Ishikawa (cell line): Measurements from ENCODE around the gene CRYGD.

Experiments
- CEBPB ChIP-seq: IDR thresholded peaks from 2 replicates; pipeline ENCODE4 v1.6.1; 2012
- CREB1 ChIP-seq: IDR thresholded peaks from 2 replicates; pipeline ENCODE4 v1.6.1; 2012; ENCODE audit warnings: low read depth
- EGR1 ChIP-seq: IDR thresholded peaks from 2 replicates; pipeline ENCODE4 v1.6.1; 2012
- EP300 ChIP-seq: IDR thresholded peaks from 2 replicates; pipeline ENCODE4 v1.6.1; 2012; ENCODE audit warnings: borderline replicate concordance
- FOXM1 ChIP-seq: IDR thresholded peaks from 2 replicates; pipeline ENCODE4 v1.6.1; 2012; ENCODE audit warnings: low read depth, borderline replicate concordance
- NFIC ChIP-seq: IDR thresholded peaks from 2 replicates; pipeline ENCODE4 v1.6.1; 2012
- RAD21 ChIP-seq: IDR thresholded peaks from 2 replicates; pipeline ENCODE4 v1.6.1; 2012; ENCODE audit warnings: low read depth
- TAF1 ChIP-seq: IDR thresholded peaks from 2 replicates; pipeline ENCODE4 v1.6.1; 2012; ENCODE audit warnings: low read depth, mild to moderate bottlenecking
- TCF12 ChIP-seq: IDR thresholded peaks from 2 replicates; pipeline ENCODE4 v1.6.1; 2012; ENCODE audit warnings: low read depth
- TEAD4 ChIP-seq: IDR thresholded peaks from 2 replicates; pipeline ENCODE4 v1.6.1; 2012
- YY1 ChIP-seq: IDR thresholded peaks from 2 replicates; pipeline ENCODE4 v1.6.1; 2012; ENCODE audit warnings: low read depth
- ZBTB7A ChIP-seq: IDR thresholded peaks from 2 replicates; pipeline ENCODE4 v1.6.1; 2012; ENCODE audit warnings: low read depth
- TF ChIP-seq, protein P1 (sequence below): IDR thresholded peaks from 2 replicates; pipeline ENCODE4 v1.6.1; 2012; ENCODE audit warnings: low read depth, mild to moderate bottlenecking
- TF ChIP-seq, protein P2 (sequence below): IDR thresholded peaks from 2 replicates; pipeline ENCODE4 v1.6.1; 2012
- TF ChIP-seq, protein P3 (sequence below): IDR thresholded peaks from 2 replicates; pipeline ENCODE4 v1.6.1; 2012

CRYGD gene

DNA sequence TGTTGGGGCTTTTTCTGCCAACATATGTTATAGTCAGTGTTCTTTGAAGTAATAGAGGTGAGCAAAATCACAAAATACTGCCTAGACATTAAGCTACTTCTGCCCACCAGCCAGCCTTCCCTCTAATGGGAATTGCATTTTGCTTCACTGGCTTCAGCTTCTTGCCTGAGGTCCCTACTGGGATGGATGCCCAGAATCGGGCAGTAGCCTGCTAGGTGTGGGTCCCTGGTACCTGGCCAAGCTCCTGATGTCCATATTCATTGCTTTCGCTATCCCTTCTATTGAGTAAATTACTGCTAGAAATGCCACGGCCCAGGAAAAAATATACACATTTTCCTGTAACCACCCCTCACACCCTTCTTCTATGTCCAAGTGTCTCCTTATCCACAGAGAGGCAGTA, 27.0 kb downstream of the CRYGD start:
- TF ChIP-seq EP300 = no peak
- TF ChIP-seq RAD21 = no peak
- TF ChIP-seq ZBTB7A = no peak

DNA sequence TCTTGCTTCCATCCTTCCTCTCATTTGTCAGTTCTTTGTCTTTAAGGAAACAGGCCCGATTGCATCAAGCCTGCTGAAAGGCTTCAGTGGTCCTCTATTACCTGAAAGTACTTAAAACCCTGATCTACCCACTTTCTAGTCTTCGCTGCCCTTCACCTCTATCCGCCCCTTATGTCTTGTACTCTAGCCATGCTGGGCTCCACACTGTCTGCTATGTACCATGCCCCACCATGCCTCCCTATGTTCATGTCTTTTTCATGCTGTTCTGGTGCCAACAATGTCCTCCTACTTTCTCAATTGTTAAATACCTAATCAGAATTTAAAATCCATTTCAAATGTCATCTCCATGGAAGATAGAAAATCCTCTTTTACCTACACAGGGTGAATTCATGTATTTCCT, 28.2 kb downstream of the CRYGD start:
- no peak for TF ChIP-seq FOXM1
- TF ChIP-seq TCF12 = no peak
- TF ChIP-seq, protein P1, sequence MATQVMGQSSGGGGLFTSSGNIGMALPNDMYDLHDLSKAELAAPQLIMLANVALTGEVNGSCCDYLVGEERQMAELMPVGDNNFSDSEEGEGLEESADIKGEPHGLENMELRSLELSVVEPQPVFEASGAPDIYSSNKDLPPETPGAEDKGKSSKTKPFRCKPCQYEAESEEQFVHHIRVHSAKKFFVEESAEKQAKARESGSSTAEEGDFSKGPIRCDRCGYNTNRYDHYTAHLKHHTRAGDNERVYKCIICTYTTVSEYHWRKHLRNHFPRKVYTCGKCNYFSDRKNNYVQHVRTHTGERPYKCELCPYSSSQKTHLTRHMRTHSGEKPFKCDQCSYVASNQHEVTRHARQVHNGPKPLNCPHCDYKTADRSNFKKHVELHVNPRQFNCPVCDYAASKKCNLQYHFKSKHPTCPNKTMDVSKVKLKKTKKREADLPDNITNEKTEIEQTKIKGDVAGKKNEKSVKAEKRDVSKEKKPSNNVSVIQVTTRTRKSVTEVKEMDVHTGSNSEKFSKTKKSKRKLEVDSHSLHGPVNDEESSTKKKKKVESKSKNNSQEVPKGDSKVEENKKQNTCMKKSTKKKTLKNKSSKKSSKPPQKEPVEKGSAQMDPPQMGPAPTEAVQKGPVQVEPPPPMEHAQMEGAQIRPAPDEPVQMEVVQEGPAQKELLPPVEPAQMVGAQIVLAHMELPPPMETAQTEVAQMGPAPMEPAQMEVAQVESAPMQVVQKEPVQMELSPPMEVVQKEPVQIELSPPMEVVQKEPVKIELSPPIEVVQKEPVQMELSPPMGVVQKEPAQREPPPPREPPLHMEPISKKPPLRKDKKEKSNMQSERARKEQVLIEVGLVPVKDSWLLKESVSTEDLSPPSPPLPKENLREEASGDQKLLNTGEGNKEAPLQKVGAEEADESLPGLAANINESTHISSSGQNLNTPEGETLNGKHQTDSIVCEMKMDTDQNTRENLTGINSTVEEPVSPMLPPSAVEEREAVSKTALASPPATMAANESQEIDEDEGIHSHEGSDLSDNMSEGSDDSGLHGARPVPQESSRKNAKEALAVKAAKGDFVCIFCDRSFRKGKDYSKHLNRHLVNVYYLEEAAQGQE = no peak
- TF ChIP-seq, protein P2, sequence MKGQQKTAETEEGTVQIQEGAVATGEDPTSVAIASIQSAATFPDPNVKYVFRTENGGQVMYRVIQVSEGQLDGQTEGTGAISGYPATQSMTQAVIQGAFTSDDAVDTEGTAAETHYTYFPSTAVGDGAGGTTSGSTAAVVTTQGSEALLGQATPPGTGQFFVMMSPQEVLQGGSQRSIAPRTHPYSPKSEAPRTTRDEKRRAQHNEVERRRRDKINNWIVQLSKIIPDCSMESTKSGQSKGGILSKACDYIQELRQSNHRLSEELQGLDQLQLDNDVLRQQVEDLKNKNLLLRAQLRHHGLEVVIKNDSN = no peak
- no peak for TF ChIP-seq EP300
- TF ChIP-seq ZBTB7A = no peak
- no peak for TF ChIP-seq CREB1
- TF ChIP-seq YY1 = no peak
- no peak for TF ChIP-seq RAD21
- TF ChIP-seq TAF1 = no peak
- TF ChIP-seq, protein P3, sequence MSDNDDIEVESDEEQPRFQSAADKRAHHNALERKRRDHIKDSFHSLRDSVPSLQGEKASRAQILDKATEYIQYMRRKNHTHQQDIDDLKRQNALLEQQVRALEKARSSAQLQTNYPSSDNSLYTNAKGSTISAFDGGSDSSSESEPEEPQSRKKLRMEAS = no peak
- TF ChIP-seq TEAD4 = no peak
- TF ChIP-seq EGR1 = no peak
- TF ChIP-seq NFIC = no peak
- TF ChIP-seq CEBPB = no peak

DNA sequence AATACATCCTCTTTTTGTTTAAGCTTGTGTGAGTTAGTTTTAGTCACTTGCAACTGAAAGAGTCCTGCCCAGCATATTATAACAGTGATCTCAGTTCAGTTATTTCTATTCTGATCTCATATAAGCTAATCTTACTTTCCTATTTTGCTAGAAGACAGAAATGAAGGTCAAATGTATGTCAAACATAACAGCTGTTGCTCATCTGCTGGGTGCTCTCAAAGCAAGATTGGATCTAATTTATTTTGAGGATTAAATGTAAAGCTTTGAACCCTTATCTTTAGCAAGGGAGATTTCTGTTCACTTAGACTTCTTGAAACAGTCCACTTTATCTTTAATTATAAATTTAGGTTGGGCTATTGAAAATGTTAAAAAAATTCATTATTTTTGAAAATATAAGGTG, 31.2 kb downstream of the CRYGD start:
- TF ChIP-seq CREB1 (no peak), CEBPB (no peak), ZBTB7A (no peak), NFIC (no peak), TEAD4 (no peak), RAD21 (no peak), TCF12 (no peak), FOXM1 (no peak), YY1 (no peak), EGR1 (no peak), TAF1 (no peak), EP300 (no peak)
- TF ChIP-seq, protein P3 = no peak
- TF ChIP-seq, protein P2 = no peak
- TF ChIP-seq, protein P1 = no peak

DNA sequence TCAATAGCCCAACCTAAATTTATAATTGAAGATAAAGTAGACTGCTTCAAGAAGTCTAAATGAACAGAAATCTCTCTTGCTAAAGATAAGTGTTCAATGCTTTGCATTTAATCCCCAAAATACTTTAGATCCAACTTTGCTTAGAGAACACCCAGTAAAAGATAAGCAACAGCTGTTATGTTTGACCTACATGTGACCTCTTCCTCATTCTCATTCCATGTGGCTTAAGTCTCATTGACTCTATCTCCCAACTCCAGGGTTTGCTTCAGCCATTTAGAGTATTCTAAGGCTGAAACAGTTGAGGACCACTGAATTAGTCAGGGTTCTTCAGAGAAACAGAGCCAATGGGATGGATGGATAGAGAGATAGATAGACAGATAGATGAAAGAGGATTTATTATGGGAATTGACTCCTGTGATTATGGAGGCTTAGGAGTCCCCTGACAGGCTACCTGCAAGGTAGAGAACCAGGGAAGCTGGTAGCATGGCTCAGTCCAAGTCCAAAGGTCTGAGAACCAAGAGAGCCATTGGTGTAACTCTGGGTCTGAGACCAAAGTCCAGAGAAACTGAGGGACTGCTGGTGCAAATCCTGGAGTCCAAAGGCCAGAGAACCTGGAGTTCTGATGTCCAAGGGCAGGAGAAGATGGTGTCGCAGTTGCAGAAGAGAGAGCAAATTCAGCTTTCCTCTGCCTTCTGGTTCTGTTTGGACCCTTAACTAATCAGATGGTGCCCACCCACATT, 32.1 kb downstream of the CRYGD start:
- TF ChIP-seq FOXM1 (no peak), CEBPB (no peak), YY1 (no peak), TEAD4 (no peak), EP300 (no peak), TAF1 (no peak), CREB1 (no peak), TCF12 (no peak), NFIC (no peak)
- TF ChIP-seq, protein P3 = no peak

DNA sequence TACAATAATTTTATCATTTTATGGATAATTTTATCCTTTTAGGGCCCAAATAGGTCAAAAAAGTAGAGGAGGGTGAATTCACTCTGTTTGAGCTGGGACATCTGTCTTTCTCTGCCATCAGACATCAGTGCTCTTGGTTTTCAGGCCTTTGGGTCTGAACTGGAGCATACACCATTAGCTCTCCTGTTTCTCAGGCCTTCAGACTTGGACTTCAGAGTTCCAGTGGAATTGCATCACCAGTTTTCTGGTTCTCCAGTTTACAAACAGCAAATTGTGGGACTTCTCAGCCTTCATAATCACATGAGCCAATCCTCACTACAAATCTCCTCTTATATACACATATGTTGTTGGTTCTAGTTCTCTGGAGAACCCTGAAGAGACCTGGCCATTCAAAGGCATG, 33.9 kb downstream of the CRYGD start:
- TF ChIP-seq EP300 (no peak), CREB1 (no peak), TAF1 (no peak), ZBTB7A (no peak), FOXM1 (no peak), CEBPB (no peak), TEAD4 (no peak)
- TF ChIP-seq, protein P3 = no peak
- TF ChIP-seq, protein P1 = no peak
